Activated CD4-positive, alpha-beta T cell treated with anti-CD3 and anti-CD28 coated beads for 1 hour (primary cell): ENCODE data around the gene CGNL1.

ENCODE experiments used
- DNase-seq: peaks from one replicate; pipeline ENCODE4 v3.0.0-alpha.2; 2020

CGNL1 gene, protein sequence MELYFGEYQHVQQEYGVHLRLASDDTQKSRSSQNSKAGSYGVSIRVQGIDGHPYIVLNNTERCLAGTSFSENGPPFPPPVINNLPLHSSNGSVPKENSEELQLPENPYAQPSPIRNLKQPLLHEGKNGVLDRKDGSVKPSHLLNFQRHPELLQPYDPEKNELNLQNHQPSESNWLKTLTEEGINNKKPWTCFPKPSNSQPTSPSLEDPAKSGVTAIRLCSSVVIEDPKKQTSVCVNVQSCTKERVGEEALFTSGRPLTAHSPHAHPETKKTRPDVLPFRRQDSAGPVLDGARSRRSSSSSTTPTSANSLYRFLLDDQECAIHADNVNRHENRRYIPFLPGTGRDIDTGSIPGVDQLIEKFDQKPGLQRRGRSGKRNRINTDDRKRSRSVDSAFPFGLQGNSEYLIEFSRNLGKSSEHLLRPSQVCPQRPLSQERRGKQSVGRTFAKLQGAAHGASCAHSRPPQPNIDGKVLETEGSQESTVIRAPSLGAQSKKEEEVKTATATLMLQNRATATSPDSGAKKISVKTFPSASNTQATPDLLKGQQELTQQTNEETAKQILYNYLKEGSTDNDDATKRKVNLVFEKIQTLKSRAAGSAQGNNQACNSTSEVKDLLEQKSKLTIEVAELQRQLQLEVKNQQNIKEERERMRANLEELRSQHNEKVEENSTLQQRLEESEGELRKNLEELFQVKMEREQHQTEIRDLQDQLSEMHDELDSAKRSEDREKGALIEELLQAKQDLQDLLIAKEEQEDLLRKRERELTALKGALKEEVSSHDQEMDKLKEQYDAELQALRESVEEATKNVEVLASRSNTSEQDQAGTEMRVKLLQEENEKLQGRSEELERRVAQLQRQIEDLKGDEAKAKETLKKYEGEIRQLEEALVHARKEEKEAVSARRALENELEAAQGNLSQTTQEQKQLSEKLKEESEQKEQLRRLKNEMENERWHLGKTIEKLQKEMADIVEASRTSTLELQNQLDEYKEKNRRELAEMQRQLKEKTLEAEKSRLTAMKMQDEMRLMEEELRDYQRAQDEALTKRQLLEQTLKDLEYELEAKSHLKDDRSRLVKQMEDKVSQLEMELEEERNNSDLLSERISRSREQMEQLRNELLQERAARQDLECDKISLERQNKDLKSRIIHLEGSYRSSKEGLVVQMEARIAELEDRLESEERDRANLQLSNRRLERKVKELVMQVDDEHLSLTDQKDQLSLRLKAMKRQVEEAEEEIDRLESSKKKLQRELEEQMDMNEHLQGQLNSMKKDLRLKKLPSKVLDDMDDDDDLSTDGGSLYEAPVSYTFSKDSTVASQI

DNA sequence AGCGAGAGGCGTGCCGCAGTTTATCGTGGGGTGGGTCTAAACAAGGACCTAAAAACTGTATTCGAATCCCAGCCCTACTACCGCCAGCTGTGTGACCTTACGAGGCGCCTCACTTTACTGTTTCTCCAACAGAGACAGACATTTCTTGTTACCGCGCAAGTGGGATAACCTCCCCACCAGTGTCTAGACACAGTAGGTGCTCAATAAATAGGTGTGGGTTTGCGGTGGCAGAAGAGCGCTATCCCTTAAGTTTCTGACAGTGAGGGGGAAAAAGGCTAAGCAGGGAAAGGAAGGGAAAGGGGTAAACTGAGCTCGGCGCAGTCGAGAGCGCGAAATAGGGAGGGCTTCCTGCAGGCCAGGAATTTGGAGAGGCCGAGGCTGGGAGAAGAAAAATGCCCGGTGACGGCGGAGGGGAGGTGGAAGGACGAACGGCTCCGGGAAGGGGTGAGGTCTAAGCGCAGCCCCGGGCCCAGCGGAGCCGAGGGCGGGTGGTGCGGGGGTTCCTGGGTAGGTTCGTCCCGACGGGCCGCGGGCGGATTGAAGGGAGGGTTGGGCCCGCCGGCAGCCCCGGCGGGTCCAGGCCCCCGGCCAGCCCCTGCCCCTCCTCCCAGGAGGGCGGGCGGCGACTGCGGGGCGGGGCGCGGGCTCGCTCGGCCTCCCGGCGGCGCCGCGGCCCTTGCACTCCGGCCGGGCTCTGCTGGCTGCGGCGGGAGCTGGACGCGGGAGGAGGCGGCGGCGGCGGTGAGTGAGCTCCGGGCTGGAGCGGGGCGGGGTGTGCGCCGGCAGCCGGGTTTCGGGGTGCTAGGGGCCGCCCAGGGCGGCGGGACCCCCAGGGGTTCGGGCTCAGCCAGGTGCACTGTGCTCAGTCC, at the start of gene CGNL1:
Gene CGNL1, plus strand, starts transcription at position 679 of the 869 bp plus-strand sequence. CDS start 61,495 bp downstream, outside the sequence.
- DNase-seq: no peak

DNA sequence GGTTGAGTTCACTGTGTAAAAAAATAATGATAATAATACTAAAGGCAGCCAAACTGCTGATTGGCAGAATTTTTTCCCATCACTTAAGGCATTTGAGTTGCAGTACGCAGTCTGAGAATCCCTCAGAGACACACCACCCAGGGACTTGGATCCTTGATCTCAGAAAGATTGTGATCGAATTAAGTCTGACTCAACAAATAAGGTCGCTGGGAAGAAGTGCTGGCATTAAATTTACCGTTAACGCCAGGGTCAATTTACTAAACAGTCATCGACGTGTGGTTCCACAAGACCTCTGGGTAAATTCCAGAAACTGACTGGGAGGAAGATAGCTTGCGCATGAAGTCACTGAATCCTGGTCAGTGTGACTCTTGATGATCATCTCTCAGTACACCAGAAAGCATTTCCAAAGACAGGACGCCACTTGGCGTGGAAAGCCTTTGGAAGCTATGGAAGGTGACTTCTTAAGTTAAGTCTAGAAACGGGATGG, 48.3 kb upstream of the CGNL1 start:
- DNase-seq: no peak

DNA sequence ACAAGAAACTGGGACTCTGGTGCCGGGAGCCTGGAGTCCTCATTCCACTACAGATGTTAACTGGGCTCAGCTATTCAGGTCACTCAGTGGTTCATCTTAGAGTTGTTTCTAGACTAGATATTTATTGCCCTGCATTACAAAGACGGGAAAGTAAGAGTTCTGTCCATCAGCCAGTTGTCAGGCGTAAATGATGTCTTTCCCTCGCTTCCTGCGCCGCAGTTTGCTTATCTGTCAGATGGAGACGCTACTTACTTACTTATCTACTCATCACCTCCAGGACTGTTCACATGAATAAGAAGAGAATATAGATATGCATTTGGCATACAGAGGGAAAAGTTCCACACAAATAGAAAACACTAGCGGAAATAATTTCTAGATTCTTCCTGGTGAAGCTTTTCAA, 47.8 kb upstream of the CGNL1 start:
- DNase-seq: no peak

DNA sequence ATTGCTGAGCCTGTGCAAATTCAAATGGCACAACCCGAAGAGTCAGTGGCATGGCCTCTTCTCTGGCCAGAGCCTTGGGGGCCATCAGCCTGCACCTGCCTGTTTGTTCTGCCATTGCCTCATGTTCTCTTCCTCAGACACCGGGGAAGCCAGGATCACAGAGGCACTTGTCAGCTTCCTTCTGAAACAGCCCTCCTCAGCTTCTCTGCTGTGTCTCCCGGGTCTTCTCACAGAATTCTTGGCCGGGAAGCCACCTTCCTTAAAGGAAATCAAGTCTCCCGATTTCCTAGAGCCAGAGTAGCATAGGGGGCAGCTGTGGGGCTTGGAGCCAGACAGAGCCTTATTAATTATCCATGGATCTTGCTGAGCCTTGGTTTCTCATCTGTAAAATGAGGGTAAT, 47.4 kb upstream of the CGNL1 start:
- DNase-seq: no peak

DNA sequence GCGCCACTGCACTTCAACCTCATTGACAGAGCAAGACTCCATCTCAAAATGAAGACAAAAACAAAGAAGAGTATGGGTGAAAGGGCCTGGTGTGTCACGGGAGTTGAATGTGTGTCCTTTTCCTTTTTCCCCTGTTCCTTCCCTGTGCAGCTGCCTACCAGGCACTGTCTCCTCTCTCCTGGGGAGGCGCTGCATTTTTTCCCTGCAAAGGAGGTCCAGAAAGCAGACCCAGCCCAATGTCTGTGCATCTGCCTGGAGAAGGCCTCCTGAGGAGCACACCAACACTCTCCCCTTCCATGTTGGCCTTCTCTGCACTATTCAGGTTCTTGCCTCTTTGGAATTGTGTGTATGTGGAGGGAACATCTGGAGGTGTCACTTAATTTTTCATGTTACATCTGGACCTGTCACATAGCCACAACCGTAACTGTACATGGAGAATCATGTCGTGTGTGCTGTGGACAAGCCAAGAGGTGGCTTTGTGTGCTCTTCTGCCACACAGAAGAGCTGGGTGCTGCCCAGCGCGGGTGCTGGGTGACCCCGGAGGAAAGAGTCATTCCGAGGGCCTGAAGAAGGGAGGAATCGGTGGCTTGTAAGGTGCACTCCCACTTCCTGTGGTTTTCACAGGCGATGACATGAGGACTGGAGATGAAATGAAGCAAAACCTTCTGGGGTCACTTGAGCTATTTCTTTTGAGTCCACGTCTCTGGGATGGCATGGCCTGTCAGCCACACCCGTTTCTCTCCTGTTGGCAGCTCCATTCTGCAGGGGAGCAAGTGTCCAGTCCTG, 46.5 kb upstream of the CGNL1 start:
- no peak for DNase-seq

DNA sequence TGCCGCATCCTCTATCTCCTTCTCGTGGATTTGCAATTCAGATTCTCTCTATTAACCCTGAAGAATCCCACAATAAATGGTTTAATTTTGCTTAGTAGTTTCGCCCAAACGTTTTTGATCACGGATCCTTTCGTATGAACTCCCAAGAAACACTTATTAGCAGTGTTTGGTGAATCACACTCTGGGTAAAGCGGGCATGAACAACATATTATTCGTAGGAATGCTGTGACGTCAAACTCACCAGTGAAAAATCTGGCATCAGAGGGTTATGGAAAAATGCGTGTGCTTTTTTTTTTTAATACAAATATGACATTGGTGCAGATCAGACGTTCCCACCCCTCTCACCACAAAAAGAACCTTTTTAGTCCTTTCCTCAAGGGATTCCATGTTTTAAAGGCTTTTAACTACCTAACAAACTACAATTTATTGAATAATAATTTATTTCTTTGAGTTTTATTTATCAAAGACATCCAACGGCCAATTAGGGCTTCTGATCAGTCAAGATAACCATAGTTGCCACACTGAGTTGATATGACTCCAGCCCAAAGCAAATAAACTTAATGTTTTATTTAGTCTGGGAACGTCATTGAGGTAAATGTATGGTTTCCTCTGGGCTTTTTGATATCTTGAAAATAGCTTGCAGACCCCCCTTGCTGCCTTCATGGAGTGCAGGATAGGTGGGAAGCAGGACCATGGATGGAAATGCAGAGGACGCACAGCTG, 45.5 kb upstream of the CGNL1 start:
- no peak for DNase-seq

DNA sequence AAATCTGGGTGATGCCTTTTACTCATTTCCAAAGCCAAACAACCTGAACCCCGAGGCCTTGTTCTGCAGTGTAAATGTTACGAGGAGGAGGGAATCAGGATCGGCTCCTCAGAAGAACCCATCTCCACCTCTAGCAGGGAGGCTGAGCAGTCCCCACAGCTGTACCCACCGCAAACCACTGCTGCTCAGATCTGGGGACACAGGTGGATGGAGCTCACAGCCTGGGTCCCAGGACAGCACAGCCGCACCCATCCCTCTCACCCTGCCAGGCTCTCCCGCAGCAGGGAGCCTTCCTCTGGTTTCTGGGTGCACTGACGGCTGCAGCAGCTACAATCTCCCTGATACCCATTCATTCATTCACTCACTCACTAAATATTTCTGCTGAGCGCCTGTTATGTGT, 44.0 kb upstream of the CGNL1 start:
- no peak for DNase-seq

DNA sequence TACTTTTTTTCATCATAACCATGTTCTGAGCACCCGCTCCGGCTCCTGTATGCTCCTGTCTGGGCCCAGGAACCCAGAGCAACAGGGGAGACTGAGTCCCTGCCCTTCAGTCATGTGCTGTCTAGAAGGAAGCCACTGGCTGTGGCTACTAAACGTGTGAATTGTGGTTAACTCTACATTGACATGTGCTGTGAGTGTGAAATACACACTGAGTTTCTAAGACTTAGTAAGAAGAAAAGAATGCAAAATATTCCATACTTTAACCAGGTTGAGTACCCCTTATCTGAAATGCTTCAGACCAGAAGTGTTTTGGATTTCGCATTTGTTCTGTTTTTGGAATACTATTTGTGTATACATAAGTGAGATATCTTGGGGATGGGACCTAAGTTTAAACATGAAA, 42.8 kb upstream of the CGNL1 start:
- no peak for DNase-seq

DNA sequence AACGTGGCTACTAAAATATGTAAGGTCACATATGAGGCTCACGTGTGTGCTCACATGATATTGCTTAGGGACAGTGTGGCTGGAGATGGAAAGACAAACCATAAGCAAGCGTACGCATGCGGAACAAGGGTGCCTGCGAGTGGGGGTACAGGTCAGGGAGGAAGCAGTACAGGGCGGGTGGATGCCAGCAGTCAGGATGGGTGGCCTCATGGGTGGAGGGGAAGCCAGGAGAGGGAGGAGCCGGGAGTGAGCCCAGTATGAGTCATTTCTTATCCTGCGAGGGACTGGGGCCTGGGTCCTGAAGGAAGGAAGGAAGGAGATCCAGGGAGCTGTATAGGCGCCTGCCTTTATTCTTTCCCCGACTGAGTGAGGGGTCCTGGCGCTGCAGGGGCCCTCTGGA, 42.0 kb upstream of the CGNL1 start:
- DNase-seq: no peak

DNA sequence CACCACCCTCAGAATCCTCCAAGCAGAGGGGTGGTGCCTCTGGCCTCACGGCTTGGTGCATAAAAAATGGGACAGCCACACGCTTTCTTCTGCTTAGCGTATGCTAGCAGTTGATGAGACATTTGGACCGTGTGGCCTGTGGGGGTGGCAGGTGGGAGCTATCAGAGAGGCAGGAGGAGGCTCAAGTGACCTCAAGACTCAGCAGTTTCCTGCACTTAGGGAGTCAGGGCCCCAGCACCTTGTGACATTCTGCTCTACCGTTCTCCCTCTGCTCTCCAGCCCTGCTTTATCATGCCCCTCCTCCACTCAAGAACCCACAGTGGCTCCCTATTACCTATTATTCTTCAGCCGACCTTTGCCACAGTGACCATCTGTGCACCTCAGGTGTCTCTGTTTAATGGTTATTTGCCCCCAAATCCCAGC, 41.0 kb upstream of the CGNL1 start:
- DNase-seq: no peak

DNA sequence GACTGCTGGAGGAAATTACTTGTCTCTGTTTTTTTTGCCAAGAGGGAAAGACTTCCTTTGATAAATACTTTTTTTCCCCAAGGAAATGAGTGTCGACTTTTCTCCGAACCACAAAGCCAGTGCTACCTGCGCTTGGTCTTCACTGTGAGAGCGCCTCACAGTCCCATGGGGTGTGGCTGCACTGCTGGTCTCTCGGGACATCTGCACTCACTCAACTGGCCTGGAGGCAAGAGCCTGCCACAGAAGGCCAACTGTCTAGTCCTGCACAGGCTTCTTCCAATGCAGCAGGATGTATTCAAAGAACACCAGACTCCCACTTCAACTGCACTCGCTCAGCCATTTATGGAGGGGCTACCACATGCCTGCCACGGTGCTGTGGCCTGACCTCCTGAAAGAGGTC, 40.6 kb upstream of the CGNL1 start:
- DNase-seq: no peak

DNA sequence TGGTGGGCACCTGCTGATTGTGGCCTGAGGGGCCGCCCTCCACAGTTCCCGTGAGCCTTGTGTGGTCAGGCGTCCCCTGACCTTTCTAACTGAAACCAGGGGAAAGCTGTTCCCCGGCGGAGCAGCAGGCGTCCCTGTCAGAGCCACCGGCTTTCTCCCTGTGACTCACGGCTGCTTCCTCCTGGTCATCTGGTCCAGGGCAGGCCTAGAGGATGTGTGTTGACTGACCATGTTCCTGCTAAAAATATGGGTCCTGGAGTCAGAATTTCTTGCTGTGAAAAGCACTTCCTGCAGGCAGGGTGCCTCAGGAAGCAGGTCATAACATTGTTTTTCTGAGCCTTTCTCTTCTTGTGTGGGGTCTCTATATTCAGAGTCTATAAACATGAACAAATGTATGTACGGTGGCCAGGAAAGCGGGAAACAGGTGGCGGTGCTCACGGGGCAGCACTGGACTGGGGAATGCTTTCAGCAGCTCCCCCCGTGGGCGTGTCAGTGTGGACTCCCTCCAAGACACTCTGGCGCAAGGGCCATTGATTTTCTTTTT, 38.4 kb upstream of the CGNL1 start:
- DNase-seq: no peak

DNA sequence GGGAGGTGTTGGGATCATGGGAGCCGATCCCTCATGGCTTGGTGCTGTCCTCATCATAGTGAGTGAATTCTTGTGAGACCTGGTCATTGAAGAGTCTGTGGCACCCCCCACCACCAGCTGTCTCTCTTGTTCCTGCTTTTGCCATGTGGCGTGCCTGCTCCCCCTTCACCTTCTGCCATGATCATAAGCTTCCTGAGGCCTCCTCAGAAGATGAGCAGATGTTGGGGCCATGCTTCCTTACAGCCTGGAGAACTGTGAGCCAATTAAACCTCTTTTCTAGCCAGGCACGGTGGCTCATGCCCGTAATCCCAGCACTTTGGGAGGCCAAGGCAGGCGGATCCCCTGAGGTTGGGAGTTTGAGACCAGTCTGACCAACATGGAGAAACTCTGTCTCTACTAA, 37.0 kb upstream of the CGNL1 start:
- DNase-seq: no peak

DNA sequence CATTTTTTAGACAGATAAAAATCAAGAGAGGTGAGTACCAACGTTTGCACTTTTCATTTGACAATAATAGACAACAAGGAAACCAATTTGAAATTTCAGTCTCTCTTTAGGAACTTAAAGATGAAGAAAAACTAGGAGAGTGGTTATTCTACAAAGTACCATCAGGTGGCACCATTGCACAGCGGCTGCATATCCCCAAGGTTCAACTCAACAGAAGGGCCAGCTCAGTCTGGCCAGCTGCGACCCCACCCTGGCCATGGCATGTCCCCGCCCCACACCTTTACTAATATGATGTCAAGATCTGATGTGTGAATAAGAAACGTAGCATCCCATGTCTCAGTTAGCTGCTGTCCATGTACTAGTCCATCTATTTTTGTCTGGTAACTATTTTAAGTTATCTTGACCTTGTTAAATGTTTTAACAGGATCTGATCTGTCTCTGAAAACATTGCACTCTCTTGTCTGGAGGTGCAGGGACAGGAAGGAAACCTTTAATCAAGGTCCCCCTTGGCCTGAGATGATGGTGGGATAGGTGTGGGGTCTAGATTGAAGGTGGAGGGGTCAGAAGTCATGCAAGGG, 35.5 kb upstream of the CGNL1 start:
- DNase-seq: no peak

DNA sequence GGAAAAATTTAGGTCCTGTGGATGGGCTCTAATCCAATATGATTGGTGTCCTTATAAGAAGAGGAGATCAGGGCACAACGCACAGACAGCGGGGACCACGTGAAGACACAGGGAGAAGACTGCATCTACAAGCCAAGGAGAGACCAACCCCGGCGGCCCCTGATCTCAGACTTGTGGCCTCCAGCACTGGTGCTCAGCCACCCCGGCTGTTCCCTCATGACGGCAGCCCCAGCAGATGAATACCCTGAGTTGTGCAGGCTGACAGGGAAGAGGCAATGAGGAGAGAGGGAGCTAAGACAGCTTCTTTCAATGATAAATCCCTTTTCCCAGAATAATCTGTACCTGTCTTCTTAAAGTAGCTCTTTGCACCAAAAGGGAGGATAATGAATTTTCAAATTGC, 33.3 kb upstream of the CGNL1 start:
- no peak for DNase-seq

DNA sequence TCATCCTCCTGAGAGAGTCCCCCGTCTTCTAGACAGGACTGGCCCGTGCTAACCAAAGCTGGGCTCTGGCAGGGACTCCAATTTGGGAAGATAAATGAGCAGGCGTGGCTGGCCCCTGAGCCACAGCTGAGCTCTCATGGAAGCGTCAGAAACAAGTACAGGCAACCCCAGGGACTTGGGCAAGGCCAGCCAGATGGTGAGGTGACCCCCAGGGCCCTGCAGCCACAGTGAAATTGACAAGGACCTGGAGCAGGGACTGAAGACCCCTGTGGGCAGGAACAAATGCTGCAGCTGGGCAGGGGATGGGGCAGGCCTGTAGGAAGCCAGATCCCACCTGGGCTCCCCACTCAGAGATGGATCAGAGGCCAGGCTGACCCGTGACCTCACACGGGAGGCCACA, 32.8 kb upstream of the CGNL1 start:
- no peak for DNase-seq

DNA sequence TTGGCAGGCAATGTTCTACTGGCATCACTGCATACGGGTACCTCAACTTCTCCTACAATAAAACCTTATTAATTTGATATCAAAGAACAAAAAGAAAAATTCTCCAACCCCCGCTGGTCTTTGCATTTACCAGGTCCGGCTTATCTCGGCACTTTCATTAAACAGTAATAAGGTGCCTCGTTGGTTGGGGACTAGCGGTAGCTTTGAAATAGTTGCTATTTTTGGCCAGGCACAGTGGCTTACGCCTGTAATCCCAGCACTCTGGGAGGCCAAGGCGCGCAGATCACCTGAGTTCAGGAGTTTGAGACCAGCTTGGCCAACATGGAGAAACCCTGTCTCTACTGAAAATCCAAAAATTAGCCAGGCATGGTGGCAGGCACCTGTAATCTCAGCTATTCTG, 32.0 kb upstream of the CGNL1 start:
- DNase-seq: no peak

DNA sequence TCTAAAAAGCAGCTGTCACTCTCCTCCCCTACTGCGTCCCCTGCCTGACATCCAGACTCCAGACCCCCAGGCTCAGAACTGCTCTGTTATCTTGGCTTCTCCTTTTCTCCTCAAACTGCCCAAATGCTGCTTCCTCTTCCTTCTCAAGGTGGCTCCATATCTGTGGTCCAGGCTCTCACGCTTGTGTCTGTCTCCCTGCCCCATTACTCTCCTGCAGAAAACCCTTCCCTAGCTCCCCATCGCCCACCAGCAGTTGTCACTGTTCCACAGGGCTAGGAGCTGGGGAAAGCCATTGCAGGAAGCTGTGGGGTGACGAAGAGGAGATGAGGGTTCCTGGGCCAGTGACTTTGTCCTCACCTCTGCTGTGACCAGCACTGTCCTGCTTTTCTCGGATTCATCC, 30.7 kb upstream of the CGNL1 start:
- DNase-seq: no peak

DNA sequence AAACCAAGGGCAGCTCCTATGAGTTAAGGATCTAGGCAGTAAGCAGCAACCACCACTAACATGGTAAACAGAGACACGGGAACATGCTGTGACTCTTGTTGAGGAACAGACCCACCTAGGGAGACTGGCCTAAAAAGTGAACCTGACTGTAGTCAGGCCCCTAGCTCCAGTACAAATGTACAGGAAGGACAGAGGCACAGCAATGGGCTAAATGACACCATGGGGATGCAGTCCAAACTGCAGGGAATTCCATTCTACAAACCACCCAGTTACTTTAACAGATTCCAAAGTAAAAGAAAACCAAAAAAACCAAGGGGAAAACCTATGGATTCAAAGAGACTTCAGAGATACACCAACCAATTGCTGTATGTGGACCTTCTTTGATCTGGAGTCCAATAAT, 28.2 kb upstream of the CGNL1 start:
- no peak for DNase-seq
